Panc1 (cell line): Measurements from ENCODE around the gene BRCA2. TPM values are rescaled to one million over a fixed set of nuclear protein-coding genes. Genes with fewer than 3 reads are reported as not detected.

Source experiments
- ATAC-seq: fragments of 200-7000 bp; cut with Tn5 transposase; 2 replicates; pipeline ENCODE4 v1.9.1; 2020; ENCODE audit warnings: mild to moderate bottlenecking, moderate library complexity
- BruUV-seq: library from RNA; stranded (reverse); fragments of 400-500 nt; replicated peaks from 2 replicates; lab custom pipeline; 2021; lab: Mats Ljungman, UMichigan
- CTCF ChIA-PET: fragments of 300-600 bp; sonication (Branson Sonifier 250); formaldehyde crosslinking; loops from one replicate; lab custom pipeline; 2022; ENCODE audit warnings: antibody characterized with exemption; lab: Charles Lee
- POLR2A ChIA-PET: fragments of 300-600 bp; sonication (Branson Sonifier 250); formaldehyde crosslinking; loops from one replicate; lab custom pipeline; 2022; ENCODE audit warnings: antibody characterized with exemption; lab: Charles Lee
- DNase-seq: peaks from one replicate; pipeline ENCODE4 v3.0.0-alpha.2; 2010; ENCODE audit warnings: low read depth, low spot score
- H3K27ac ChIP-seq: 2 replicates; pipeline ENCODE4 v1.5.1; 2011; ENCODE audit warnings: mild to moderate bottlenecking, low read length, inconsistent platforms
- H3K27me3 ChIP-seq: fragments of 200-500 bp; sonication (Bioruptor generic); 2 replicates; pipeline ENCODE4 v1.6.0; 2014; ENCODE audit warnings: low read length, inconsistent platforms; ENCODE audit not compliant: control insufficient read depth, insufficient read depth
- H3K36me3 ChIP-seq: fragments of 200-500 bp; sonication (Bioruptor generic); 2 replicates; pipeline ENCODE4 v1.5.1; 2014; ENCODE audit warnings: inconsistent platforms, mild to moderate bottlenecking, low read length, moderate library complexity; ENCODE audit not compliant: control insufficient read depth, insufficient read depth
- H3K4me1 ChIP-seq: 2 replicates; pipeline ENCODE4 v1.5.1; 2011; ENCODE audit warnings: inconsistent platforms, mild to moderate bottlenecking, low read length, moderate library complexity; ENCODE audit not compliant: control insufficient read depth, insufficient read depth
- H3K4me3 ChIP-seq, 2 experiments: 2 replicates each; pipeline ENCODE4 v1.5.1; 2011 to 2012; ENCODE audit warnings: low read depth in 2 of 2, low read length in 2 of 2, mild to moderate bottlenecking in 2 of 2, inconsistent platforms in 1 of 2, moderate library complexity in 1 of 2
- H3K9me3 ChIP-seq: fragments of 200-500 bp; sonication (Bioruptor generic); 2 replicates; pipeline ENCODE4 v1.5.1; 2014; ENCODE audit warnings: low read depth, mild to moderate bottlenecking, inconsistent platforms, low read length, moderate library complexity; ENCODE audit not compliant: control insufficient read depth, insufficient read depth
- CTCF ChIP-seq: fragments of 450-650 bp; IDR thresholded peaks from 2 replicates; pipeline ENCODE4 v1.5.1; 2017; ENCODE audit warnings: mild to moderate bottlenecking
- POLR2AphosphoS5 ChIP-seq: IDR thresholded peaks from 2 replicates; pipeline ENCODE4 v1.6.1; 2012; ENCODE audit warnings: mild to moderate bottlenecking, low read depth, low read length, moderate library complexity
- REST ChIP-seq, 2 experiments: IDR thresholded peaks; 2 replicates each; pipeline ENCODE4 v1.6.1; 2011 to 2012; ENCODE audit warnings: low read depth in 2 of 2, control low read depth in 1 of 2, low read length in 1 of 2, mild to moderate bottlenecking in 1 of 2, moderate library complexity in 1 of 2; ENCODE audit not compliant: insufficient read depth in 1 of 2
- SIN3A ChIP-seq: IDR thresholded peaks from 2 replicates; pipeline ENCODE4 v1.6.1; 2012; ENCODE audit warnings: low read depth, mild to moderate bottlenecking, low read length, moderate library complexity, borderline replicate concordance; ENCODE audit not compliant: insufficient read depth
- TCF7L2 ChIP-seq: IDR thresholded peaks from 2 replicates; pipeline ENCODE4 v1.6.1; 2011; ENCODE audit warnings: mild to moderate bottlenecking, low read depth, low read length, inconsistent platforms
- in situ Hi-C: cut with HindIII; loops from 2 replicates; pipeline ENCODE4 v1.10.0; 2016; ENCODE audit warnings: low sequenced_read_pairs, low pct_unique_long_range_greater_than_20kb
- intact Hi-C: fragments of 100-400 bp; cut with micrococcal nuclease; formaldehyde crosslinking; loops from one replicate; pipeline ENCODE4 v1.10.0; 2022; ENCODE audit not compliant: unreplicated experiment
- total RNA-seq: library from RNA; stranded (reverse); gene quantifications from one replicate; pipeline ENCODE4 v1.2.1, GENCODE V29; 2021; ENCODE audit not compliant: unreplicated experiment

The BRCA2 gene
- total RNA-seq, 1 experiment from 2014 or later = 8.4 TPM

GRCh38 chr13:32415019-32415418, 99.7 kb downstream of the BRCA2 start:
- ChIA-PET CTCF (interaction anchor here (0.7 kb wide), 1 partner anchor 11 kb away, joined by 7 read pairs; no protein-coding TSS in a partner anchor), POLR2A (no interaction called here)
- DNase-seq (no peak), ATAC-seq (0 out of 2 replicates have a peak, but pooled peaks have one; percentile 48)
- Histone ChIP-seq H3K4me3 (no peak overlapping the region), H3K27ac (no peak overlapping the region), H3K36me3 (no peaks in the 10 kb centered on the region), H3K4me1 (no peaks in the 10 kb centered on the region), H3K27me3 (no peaks in the 10 kb centered on the region), H3K9me3 (no peaks in the 10 kb centered on the region)
- intact Hi-C loops (no loop called here), in situ Hi-C loops (no loop called here)
- BruUV-seq = no TSS peak
- TF ChIP-seq SIN3A = no peak
- TF ChIP-seq CTCF = peak; percentile 69

- DNase-seq (no peak), ATAC-seq (no peak)
- H3K4me1 ChIP-seq = no peaks in the 10 kb centered on the region
- POLR2A ChIA-PET = no interaction called here
- no peak overlapping the region for H3K27ac ChIP-seq
- H3K36me3 ChIP-seq = no peaks in the 10 kb centered on the region
- TF ChIP-seq SIN3A = no peak
- no peak for TF ChIP-seq TCF7L2
- no peak for TF ChIP-seq REST (IDR thresholded peaks at IDR 0.05; ENCODE audit: insufficient read depth in 1 of 2, low read depth in 2 of 2, low read length in 1 of 2)
- TF ChIP-seq CTCF = no peak
- TF ChIP-seq POLR2AphosphoS5 = no peak
- H3K9me3 ChIP-seq = no peaks in the 10 kb centered on the region
- in situ Hi-C loops (no loop called here), intact Hi-C loops (no loop called here)
- no peaks in the 10 kb centered on the region for H3K27me3 ChIP-seq
- BruUV-seq = no TSS peak
- CTCF ChIA-PET = interaction anchor here (0.6 kb wide), 1 partner anchor 131 kb away, joined by 3 read pairs; no protein-coding TSS in a partner anchor
- H3K4me3 ChIP-seq = no peak overlapping the region
Observed at GRCh38 chr13:32417995-32418394, 102.7 kb downstream of the BRCA2 start.
